SK-N-MC (cell line): ENCODE data around the gene EHD3.

Experiments used
- EZH2 ChIP-seq: fragments of 200-600 bp; sonication (generic); IDR thresholded peaks from one replicate; pipeline ENCODE4 v1.6.1; 2017; ENCODE audit warnings: antibody characterized with exemption
- POLR2AphosphoS5 ChIP-seq: IDR thresholded peaks from 2 replicates; pipeline ENCODE4 v1.6.1; 2012; ENCODE audit warnings: mild to moderate bottlenecking, low read depth, low read length, borderline replicate concordance

GRCh38 chr2:31214444-31214915 lies 19.5 kb upstream of the EHD3 start:
- no peak for TF ChIP-seq EZH2
- TF ChIP-seq POLR2AphosphoS5 = no peak
